NCI-H1436 (cell line): ENCODE measurements around the gene C15orf39.
"Not testable (repeated sequence)": the region's sequence is repeated elsewhere in the genome, so short reads cannot be mapped to it uniquely, and the experiment has no call there.

Experiments
- DNase-seq: peaks from one replicate; lab custom pipeline; 2025; lab: John Stamatoyannopoulos, UW

C15orf39 gene

GRCh38 chr15:75212200-75212858 is 10.6 kb downstream of the C15orf39 start:
- DNase-seq: no peak

DNA sequence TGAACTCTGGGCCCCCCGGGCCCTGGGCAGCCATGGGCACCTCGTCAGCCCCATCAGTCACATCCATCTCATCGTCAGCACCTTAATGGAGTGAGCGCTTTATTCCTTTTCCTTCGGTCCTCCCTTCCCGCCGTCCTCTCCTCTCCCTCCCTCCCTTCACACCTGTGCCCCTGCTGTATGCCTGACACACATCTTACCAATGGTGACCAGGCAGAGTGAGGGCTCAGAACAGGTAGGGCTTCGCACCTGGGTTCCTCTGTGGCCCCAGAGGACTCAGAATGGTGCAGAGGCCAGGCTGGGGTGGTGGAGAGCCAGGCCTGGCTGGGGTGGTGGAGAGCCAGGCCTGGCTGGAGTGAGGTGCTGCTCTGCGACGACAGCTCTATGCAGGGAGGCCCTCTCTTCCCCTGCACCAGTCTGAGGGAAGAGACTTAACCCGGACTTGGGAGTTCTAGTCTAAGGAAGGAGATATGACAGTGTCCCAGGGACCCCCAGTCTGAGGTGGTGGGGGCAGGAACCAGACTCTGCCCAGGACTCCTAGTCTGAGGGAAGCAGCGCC is 11.6 kb downstream of the C15orf39 start:
- no peak for DNase-seq

DNA sequence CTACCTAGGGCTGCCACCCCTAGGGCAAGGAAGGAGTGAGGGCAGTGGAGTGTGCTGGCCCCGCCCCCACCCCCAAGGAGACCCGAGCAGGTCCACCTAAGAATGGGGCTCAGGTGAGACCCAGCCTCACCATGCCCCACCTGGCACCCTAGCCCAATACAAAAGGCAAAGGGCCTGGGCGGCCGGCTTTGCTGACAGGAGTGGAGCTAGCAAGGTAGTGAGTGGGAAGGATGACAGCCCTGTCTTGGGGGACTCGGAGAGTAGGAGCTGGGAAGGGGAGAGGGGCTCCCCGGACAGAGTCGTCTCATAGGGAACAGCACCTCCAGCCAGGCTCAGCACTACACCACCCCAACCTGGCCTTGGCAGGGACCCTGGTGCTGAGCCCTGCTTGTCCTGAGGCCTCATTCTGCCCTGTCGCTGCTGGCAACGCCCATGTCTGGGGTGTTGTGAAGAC is 12.1 kb downstream of the C15orf39 start:
- DNase-seq: no peak

GRCh38 chr15:75214293-75215096 is 12.8 kb downstream of the C15orf39 start:
- DNase-seq: no peak

DNA sequence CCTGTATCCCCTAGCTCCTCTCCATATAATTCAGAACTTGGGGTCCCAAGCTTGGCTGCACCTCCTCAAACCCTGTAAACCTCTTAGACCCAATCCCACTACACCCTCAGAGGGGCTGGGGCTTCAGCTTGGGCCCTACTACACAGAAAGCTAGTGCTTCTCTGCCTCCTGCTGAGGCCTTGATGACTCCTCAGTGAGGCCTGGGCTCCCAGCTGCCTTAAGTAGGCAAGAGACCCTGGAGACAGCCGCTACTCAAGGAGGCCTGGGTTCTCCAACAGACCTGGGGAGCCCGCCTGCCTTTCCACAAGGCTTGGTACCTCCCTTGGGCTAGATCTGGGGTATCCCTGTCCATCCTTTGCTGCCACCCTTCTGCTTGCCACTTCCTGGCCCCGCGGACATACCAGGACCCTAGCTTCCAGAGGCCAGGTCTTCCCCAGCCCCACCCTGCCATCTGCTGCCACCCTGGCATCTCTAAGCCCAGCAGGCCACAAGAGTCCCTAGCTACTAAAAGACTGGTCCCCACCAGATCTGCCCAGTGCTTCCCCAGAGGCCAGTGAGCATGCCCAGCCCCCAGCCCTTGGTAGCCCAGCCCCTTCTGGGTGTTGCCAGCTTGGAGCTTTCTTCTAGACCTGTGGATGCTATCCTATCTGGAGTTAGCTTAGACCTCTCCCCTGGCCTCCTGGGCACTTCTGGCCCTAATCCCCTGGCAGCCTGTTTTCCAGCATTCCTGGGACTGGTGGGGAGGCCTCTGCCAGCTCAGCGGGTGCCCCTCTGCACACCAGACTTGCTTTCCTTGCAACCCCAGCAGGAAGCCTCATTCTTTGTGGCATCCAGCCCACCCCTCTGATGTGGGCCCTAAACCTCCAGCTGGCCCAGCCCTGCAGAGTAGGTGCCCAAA is 13.7 kb downstream of the C15orf39 start:
- DNase-seq: no peak

DNA sequence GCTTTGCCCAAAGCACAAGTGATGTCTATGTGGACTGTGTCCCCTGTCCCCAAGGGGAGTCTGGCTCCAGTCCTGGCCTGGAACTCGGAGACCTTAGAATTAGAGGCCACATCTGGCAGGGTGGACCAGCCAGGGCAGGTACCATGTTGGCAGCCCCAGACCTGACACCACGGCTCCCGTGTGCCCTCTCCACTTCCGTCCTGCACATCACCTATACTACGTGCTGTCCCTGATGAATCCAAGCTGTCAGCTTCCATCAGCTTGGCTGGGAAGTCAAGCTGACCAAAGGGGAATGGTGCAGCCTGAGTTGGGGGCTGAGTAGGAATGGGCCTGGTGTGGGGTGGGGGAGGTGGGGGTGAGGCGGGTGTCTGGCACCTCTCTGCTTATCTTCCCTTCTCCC is 15.3 kb downstream of the C15orf39 start:
- DNase-seq: no peak

DNA sequence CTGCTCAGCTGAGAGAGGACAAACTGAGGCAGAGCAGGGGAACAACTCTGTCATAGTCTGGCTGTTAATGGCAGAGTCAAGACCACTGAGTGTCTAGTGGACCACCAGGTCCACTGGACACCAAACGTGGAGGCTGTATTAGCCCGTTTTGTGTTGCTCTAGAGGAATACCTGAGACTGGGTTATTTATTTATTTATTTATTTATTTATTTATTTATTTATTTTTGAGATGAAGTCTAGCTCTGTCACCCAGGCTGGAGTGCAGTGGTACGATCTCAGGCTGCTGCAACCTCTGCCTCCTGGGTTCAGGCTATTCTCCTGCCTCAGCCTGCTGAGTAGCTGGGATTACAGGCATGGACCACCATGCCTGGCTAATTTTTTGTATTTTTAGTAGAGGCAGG is 15.9 kb downstream of the C15orf39 start:
- not testable (repeated sequence) for DNase-seq

GRCh38 chr15:75219507-75219929 is 17.8 kb downstream of the C15orf39 start:
- DNase-seq: not testable (repeated sequence)

DNA sequence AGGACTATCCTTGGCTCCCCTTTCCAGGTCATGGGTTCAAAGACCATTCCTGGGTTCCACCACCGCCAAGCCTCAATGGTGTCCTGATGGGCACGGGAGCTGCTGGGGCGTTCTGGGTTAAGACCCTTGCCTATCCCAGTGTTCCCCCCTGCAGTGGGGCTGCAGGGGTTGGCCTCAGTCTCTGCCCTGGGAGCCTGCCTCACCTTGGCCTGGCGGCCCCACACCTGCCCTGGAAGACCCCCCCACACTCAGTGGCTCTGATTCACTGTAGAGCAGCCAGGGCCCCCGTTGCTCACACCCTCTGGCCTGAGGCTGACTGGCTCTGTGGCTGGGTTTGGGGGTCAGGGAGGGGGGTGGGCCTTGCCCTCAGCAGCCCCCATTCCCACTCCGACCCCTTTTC is 22.0 kb downstream of the C15orf39 start:
- DNase-seq: no peak

DNA sequence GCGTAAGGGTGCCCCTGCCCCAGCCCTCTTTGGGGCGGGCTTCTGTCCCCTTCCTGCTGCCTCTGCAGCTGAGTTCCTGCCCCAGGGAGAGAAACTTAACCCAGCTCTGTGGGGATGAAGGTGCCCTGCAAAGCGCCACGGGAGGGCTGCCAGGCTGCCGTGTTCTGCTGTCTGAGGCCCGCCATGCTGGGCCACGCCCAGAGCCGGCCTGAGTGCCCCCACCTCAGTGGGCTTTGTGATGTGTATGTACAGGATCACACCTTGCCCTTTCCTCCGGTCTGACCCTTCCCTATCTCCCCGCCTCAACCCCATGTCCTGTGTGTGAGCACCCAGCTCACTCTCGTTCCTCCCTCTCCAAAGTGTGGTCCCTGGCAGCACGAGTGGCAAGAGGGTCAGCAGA is 22.6 kb downstream of the C15orf39 start:
- no peak for DNase-seq

GRCh38 chr15:75225102-75225836 is 23.6 kb downstream of the C15orf39 start:
- not testable (repeated sequence) for DNase-seq

- no peak for DNase-seq
Observed at GRCh38 chr15:75225951-75226732, 24.5 kb downstream of the C15orf39 start.

DNA sequence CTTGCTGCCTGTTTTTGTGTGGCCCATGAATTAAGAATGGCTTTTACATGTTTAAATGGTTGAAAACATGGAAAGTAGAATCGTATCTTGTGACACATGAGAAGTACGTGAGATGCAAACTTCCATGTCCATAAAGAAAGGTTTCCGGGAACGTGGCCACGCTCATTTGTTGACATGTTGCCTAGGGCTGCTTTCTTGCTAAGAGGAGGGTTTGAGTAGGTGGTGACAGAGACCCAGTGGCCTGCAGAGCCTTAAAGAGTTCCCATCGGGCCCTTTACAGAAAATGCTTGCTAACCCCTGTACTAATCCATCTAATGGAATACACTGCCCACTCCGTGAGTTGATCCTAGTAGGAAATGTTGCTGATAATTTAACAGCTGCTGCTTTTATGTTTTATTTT is 25.4 kb downstream of the C15orf39 start:
- DNase-seq: not testable (repeated sequence)

- DNase-seq: no peak
Observed at GRCh38 chr15:75227663-75228280, 26.1 kb downstream of the C15orf39 start.

GRCh38 chr15:75228787-75229186 is 27.1 kb downstream of the C15orf39 start:
- DNase-seq: no peak

- no peak for DNase-seq
Observed at GRCh38 chr15:75229191-75230015, 27.7 kb downstream of the C15orf39 start.

GRCh38 chr15:75230016-75230343 is 28.3 kb downstream of the C15orf39 start:
- no peak for DNase-seq

DNA sequence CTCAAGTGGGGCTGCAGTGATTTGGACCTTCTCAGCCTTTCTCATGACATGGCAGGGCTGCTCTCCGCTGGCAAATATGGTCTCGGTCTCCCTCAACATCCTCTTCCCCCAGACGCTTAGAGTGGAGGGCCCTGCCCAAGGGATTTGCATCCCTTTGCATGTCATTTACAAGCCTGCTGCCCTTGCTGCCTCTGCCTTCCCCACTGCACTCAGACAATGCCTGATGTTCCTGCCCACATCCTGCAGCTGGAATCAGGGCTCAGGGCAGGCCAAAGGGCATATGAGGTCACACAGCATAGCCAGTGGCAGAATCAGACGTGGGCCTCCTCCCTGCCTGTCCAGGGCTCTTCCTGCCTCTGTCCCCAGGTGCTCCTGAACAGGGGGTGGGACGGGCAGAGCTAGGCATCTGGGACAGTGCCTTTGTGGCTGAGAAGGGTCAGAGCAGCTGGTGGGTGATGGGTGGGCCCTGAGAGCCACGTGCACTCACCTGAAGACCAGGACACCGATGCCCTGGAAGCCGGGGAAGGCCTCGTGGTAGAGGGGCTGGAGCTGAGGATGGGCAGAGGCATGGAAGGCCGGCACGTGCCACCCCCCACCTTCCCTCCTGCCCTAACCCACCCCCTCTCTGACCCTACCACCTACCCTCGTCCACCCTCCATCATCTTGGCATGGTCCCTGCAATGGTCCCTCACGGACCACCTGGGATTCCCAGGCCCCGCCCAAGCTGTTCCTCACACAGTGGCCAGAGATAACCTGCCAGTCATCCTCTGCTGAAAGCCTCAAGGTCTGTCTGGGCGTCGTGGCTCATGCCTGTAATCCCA is 29.1 kb downstream of the C15orf39 start:
- DNase-seq: no peak
